ENCODE measurements around the gene SLC17A4.

- TF ChIP-seq CTCF (IDR thresholded peaks at IDR 0.05) (no peak), POLR2A (IDR thresholded peaks at IDR 0.05; ENCODE audit: low read depth) (no peak), POLR2AphosphoS5 (IDR thresholded peaks at IDR 0.05) (no peak)
Measured at GRCh38 chr6:25821341-25821740, 66.8 kb downstream of the SLC17A4 start.

Data from esophagus muscularis mucosa (tissue), 3 donors.